Measurements from ENCODE around the gene KCNN4.

Gene KCNN4

GRCh38 chr19:43748685-43749084 lies 32.1 kb downstream of the KCNN4 start:
- no peak for DNase-seq (ENCODE audit: low read depth, low spot score)

GRCh38 chr19:43748205-43748594 lies 32.6 kb downstream of the KCNN4 start:
- no peak for DNase-seq (ENCODE audit: low read depth, low spot score)

- no peak for DNase-seq (ENCODE audit: low read depth, low spot score)
These were observed 33.1 kb downstream of the KCNN4 start for GRCh38 chr19:43747557-43748204.

- peak; percentile 82 for DNase-seq (ENCODE audit: low read depth, low spot score)
These were observed 37.7 kb downstream of the KCNN4 start for GRCh38 chr19:43743059-43743458.

- DNase-seq (ENCODE audit: low read depth, low spot score): no peak
These were observed 39.5 kb downstream of the KCNN4 start for GRCh38 chr19:43741075-43741825.

- DNase-seq (ENCODE audit: low read depth, low spot score): no peak
These were observed 41.1 kb downstream of the KCNN4 start for GRCh38 chr19:43739439-43740235.

GRCh38 chr19:43738780-43739211 lies 42.0 kb downstream of the KCNN4 start:
- DNase-seq (ENCODE audit: low read depth, low spot score): peak; percentile 49

GRCh38 chr19:43735957-43736356 lies 44.8 kb downstream of the KCNN4 start:
- DNase-seq (ENCODE audit: low read depth, low spot score): peak; percentile 66

GRCh38 chr19:43735013-43735412 lies 45.8 kb downstream of the KCNN4 start:
- no peak for DNase-seq (ENCODE audit: low read depth, low spot score)

- no peak for DNase-seq (ENCODE audit: low read depth, low spot score)
These were observed 48.9 kb downstream of the KCNN4 start for GRCh38 chr19:43731846-43732245.

GRCh38 chr19:43731346-43731745 lies 49.4 kb downstream of the KCNN4 start:
- DNase-seq (ENCODE audit: low read depth, low spot score): no peak

GRCh38 chr19:43729919-43730318 lies 50.9 kb downstream of the KCNN4 start:
- no peak for DNase-seq (ENCODE audit: low read depth, low spot score)

GRCh38 chr19:43727593-43727853 lies 53.2 kb downstream of the KCNN4 start:
- DNase-seq (ENCODE audit: low read depth, low spot score): no peak

GRCh38 chr19:43726736-43727592 lies 53.8 kb downstream of the KCNN4 start:
- peak; percentile 74 for DNase-seq (ENCODE audit: low read depth, low spot score)

GRCh38 chr19:43725468-43725867 lies 55.3 kb downstream of the KCNN4 start:
- no peak for DNase-seq (ENCODE audit: low read depth, low spot score)

- no peak for DNase-seq (ENCODE audit: low read depth, low spot score)
These were observed 55.9 kb downstream of the KCNN4 start for GRCh38 chr19:43724896-43725295.

- no peak for DNase-seq (ENCODE audit: low read depth, low spot score)
These were observed 57.2 kb downstream of the KCNN4 start for GRCh38 chr19:43723588-43723987.

GRCh38 chr19:43721469-43722048 lies 59.2 kb downstream of the KCNN4 start:
- DNase-seq (ENCODE audit: low read depth, low spot score): no peak

GRCh38 chr19:43720936-43721335 lies 59.8 kb downstream of the KCNN4 start:
- no peak for DNase-seq (ENCODE audit: low read depth, low spot score)

GRCh38 chr19:43719918-43720317 lies 60.9 kb downstream of the KCNN4 start:
- DNase-seq (ENCODE audit: low read depth, low spot score): no peak

- DNase-seq (ENCODE audit: low read depth, low spot score): no peak
These were observed 61.4 kb downstream of the KCNN4 start for GRCh38 chr19:43719378-43719868.

Data from astrocyte of the hippocampus (primary cell).